HL-60 (cell line): ENCODE data around the gene PLA2G6.

ENCODE experiments used
- DNase-seq, 2 experiments: peaks; one replicate each; pipeline ENCODE4 v3.0.0-alpha.2; 2010 to 2020; ENCODE audit warnings: low read depth in 1 of 2, low spot score in 1 of 2
- H3K27ac ChIP-seq: fragments of 250-450 bp; sonication (Bioruptor Pico); replicated peaks from 2 replicates; pipeline ENCODE4 v1.5.1; 2020; ENCODE audit warnings: mild to moderate bottlenecking, moderate library complexity
- H3K27me3 ChIP-seq: fragments of 250-450 bp; sonication (Bioruptor Pico); 2 replicates; pipeline ENCODE4 v1.5.1; 2021; ENCODE audit warnings: mild to moderate bottlenecking, moderate library complexity; ENCODE audit not compliant: insufficient read depth, poor library complexity, severe bottlenecking
- H3K4me3 ChIP-seq: replicated peaks from 2 replicates; pipeline ENCODE4 v1.5.1; 2011; ENCODE audit warnings: mild to moderate bottlenecking, control low read depth, low read length; ENCODE audit not compliant: insufficient read depth
- CTCF ChIP-seq: IDR thresholded peaks from one replicate; pipeline ENCODE4 v1.5.1; 2011; ENCODE audit warnings: low read length, control low read depth, inconsistent platforms; ENCODE audit not compliant: insufficient read depth
- GABPA ChIP-seq: IDR thresholded peaks from 2 replicates; pipeline ENCODE4 v1.6.1; 2012; ENCODE audit warnings: low read depth
- POLR2AphosphoS5 ChIP-seq: IDR thresholded peaks from 2 replicates; pipeline ENCODE4 v1.6.1; 2012; ENCODE audit warnings: low read depth
- SPI1 ChIP-seq: IDR thresholded peaks from 2 replicates; pipeline ENCODE4 v1.6.1; 2012; ENCODE audit warnings: low read depth, mild to moderate bottlenecking, borderline replicate concordance
- TF ChIP-seq, protein P1 (sequence below): IDR thresholded peaks from 2 replicates; pipeline ENCODE4 v1.6.1; 2012; ENCODE audit warnings: low read depth; ENCODE audit not compliant: insufficient replicate concordance

Gene PLA2G6

DNA sequence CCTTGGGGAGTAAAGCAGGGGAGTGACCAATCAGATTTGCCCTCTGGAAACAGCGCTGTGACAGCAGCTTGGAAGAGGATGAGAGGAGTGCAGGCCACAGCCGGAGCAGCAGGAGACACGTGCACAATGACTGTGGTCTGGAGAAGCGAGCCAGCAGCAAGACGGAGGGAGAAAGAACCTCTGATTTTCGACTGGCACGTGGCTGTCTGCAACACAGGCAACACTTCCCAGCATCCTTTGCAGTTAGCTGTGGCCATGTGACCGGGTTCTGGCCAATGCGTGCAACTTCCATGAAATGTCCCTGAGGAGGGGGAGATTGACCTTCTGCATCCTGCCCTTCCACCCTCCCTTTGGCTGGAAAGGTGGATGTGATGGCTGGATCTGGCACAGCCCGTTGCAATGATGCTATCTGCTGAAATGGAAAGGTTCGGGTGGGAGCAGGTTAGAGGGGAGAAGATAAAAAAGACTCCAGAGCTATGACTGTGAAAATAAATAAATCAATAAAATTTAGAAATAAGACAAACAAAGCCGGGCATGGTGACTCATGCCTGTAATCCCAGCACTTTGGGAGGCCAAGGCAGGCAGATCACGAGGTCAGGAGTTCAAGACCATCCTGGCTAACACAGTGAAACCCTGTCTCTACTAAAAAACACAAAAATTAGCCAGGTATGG, 15.6 kb downstream of the PLA2G6 start:
- no peak overlapping the region for H3K27ac ChIP-seq
- H3K4me3 ChIP-seq: no peak overlapping the region
- H3K27me3 ChIP-seq: no peaks in the 10 kb centered on the region
- DNase-seq: no peak
- TF ChIP-seq GABPA: no peak
- no peak for TF ChIP-seq POLR2AphosphoS5
- TF ChIP-seq CTCF: no peak
- TF ChIP-seq, protein P1, sequence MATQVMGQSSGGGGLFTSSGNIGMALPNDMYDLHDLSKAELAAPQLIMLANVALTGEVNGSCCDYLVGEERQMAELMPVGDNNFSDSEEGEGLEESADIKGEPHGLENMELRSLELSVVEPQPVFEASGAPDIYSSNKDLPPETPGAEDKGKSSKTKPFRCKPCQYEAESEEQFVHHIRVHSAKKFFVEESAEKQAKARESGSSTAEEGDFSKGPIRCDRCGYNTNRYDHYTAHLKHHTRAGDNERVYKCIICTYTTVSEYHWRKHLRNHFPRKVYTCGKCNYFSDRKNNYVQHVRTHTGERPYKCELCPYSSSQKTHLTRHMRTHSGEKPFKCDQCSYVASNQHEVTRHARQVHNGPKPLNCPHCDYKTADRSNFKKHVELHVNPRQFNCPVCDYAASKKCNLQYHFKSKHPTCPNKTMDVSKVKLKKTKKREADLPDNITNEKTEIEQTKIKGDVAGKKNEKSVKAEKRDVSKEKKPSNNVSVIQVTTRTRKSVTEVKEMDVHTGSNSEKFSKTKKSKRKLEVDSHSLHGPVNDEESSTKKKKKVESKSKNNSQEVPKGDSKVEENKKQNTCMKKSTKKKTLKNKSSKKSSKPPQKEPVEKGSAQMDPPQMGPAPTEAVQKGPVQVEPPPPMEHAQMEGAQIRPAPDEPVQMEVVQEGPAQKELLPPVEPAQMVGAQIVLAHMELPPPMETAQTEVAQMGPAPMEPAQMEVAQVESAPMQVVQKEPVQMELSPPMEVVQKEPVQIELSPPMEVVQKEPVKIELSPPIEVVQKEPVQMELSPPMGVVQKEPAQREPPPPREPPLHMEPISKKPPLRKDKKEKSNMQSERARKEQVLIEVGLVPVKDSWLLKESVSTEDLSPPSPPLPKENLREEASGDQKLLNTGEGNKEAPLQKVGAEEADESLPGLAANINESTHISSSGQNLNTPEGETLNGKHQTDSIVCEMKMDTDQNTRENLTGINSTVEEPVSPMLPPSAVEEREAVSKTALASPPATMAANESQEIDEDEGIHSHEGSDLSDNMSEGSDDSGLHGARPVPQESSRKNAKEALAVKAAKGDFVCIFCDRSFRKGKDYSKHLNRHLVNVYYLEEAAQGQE: no peak
- no peak for TF ChIP-seq SPI1

- H3K4me3 ChIP-seq: no peak overlapping the region
- no peak overlapping the region for H3K27ac ChIP-seq
- TF ChIP-seq POLR2AphosphoS5 (no peak), GABPA (no peak)
- no peak for DNase-seq
- H3K27me3 ChIP-seq: no peaks in the 10 kb centered on the region
Measured at GRCh38 chr22:38164551-38164918, 17.1 kb downstream of the PLA2G6 start.

DNA sequence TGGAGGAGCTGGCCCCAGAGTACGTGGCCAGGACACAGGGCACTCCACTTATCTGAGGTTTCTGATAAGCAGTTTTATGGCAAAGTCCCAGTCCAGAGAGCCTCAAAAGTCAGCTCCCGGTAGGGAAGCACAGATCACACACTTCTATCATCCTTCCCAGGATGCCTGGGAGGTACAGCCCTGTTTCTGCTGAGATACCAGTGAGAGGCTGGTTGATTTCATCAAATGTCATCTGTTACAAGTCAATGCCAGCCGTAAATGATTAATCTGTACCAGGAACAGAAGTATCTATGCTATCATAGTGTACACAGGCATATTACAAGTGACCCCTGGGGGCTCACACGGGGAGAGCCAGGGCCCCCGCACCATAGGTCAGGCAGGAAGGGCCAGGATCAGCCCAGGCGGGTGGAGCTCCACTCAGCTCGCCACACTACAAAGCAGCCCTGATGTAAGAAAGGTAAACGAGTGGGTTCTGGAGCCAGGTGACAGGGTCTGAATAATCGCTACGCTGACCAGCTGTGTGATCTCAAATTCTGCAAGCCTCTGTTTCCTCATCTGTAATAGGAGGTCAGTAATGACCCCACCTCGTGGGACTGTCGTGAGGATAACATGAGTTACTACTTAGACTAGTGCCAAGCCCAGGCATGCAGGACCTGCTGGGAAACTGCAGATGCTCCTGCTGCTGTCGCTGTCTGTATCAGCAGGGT, 17.6 kb downstream of the PLA2G6 start:
- no peak overlapping the region for H3K27ac ChIP-seq
- no peak for TF ChIP-seq SPI1
- TF ChIP-seq POLR2AphosphoS5: no peak
- TF ChIP-seq CTCF: no peak
- TF ChIP-seq GABPA: no peak
- TF ChIP-seq, protein P1: no peak
- no peak overlapping the region for H3K4me3 ChIP-seq
- H3K27me3 ChIP-seq: no peaks in the 10 kb centered on the region
- no peak for DNase-seq

GRCh38 chr22:38162881-38163843, 18.5 kb downstream of the PLA2G6 start:
- H3K27ac ChIP-seq: no peak overlapping the region
- no peaks in the 10 kb centered on the region for H3K27me3 ChIP-seq
- DNase-seq: no peak
- TF ChIP-seq, protein P1: no peak
- TF ChIP-seq GABPA: no peak
- TF ChIP-seq SPI1: no peak
- TF ChIP-seq POLR2AphosphoS5: no peak
- no peak for TF ChIP-seq CTCF
- H3K4me3 ChIP-seq: no peak overlapping the region
